Ishikawa (cell line): ENCODE results near the gene RMI1.

Experiments used
- CEBPB ChIP-seq: IDR thresholded peaks from 2 replicates; pipeline ENCODE4 v1.6.1; 2012
- CREB1 ChIP-seq: IDR thresholded peaks from 2 replicates; pipeline ENCODE4 v1.6.1; 2012; ENCODE audit warnings: low read depth
- EP300 ChIP-seq: IDR thresholded peaks from 2 replicates; pipeline ENCODE4 v1.6.1; 2012; ENCODE audit warnings: borderline replicate concordance
- FOXM1 ChIP-seq: IDR thresholded peaks from 2 replicates; pipeline ENCODE4 v1.6.1; 2012; ENCODE audit warnings: low read depth, borderline replicate concordance
- RAD21 ChIP-seq: IDR thresholded peaks from 2 replicates; pipeline ENCODE4 v1.6.1; 2012; ENCODE audit warnings: low read depth
- REST ChIP-seq: IDR thresholded peaks from 2 replicates; pipeline ENCODE4 v1.6.1; 2012; ENCODE audit warnings: low read depth, mild to moderate bottlenecking
- TEAD4 ChIP-seq: IDR thresholded peaks from 2 replicates; pipeline ENCODE4 v1.6.1; 2012
- USF1 ChIP-seq: IDR thresholded peaks from 2 replicates; pipeline ENCODE4 v1.6.1; 2012
- YY1 ChIP-seq: IDR thresholded peaks from 2 replicates; pipeline ENCODE4 v1.6.1; 2012; ENCODE audit warnings: low read depth
- TF ChIP-seq, protein P1 (sequence below): IDR thresholded peaks from 2 replicates; pipeline ENCODE4 v1.6.1; 2012

GRCh38 chr9:83987402-83987791, 6.8 kb downstream of the RMI1 start:
- TF ChIP-seq, protein P1, sequence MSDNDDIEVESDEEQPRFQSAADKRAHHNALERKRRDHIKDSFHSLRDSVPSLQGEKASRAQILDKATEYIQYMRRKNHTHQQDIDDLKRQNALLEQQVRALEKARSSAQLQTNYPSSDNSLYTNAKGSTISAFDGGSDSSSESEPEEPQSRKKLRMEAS = no peak; the same call in 1 of the 2 replicates
- TF ChIP-seq REST = no peak
- TF ChIP-seq USF1 = no peak
- no peak for TF ChIP-seq RAD21
- TF ChIP-seq TEAD4 = no peak
- TF ChIP-seq CREB1 = no peak
- TF ChIP-seq EP300 = no peak
- TF ChIP-seq CEBPB = no peak
- TF ChIP-seq YY1 = no peak
- TF ChIP-seq FOXM1 = no peak
